Measurements from ENCODE around the gene NINJ2.

The NINJ2 gene

DNA sequence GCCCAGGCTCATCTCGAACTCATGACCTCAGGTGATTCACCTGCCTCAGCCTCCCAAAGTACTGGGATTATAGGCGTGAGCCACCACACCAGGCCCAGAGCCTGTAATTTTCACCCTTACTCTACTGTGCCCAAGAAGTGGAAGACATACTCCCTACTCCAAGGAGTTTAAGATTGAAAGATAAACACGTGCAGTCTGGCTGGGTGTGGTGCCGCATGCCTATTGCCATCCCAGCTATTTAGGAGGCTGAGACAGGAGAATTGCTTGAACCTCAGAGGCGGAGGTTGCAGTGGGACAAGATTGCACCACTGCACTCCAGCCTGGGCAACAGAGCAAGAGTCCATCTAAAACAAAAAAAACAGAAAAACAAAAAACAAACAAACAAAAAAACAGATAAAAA is 90.0 kb downstream of the NINJ2 start:
- Histone ChIP-seq H3K9me3 (ENCODE audit: insufficient read depth, low read length) (no peaks in the 10 kb centered on the region), H3K79me2 (ENCODE audit: low read length) (no peaks in the 10 kb centered on the region), H3K9ac (ENCODE audit: low read length) (no peak overlapping the region), H4K20me1 (ENCODE audit: insufficient read depth, low read length) (no peaks in the 10 kb centered on the region), H3K4me3 (ENCODE audit: low read length) (no peak overlapping the region), H3K4me1 (ENCODE audit: low read length) (peaks cover 27% of the 10 kb centered on the region), H3K27ac (ENCODE audit: low read length) (no peak overlapping the region), H3K4me2 (ENCODE audit: low read length) (no peak overlapping the region), H2AFZ (ENCODE audit: low read depth, low read length) (no peak overlapping the region), H3K36me3 (replicated peaks; ENCODE audit: low read depth, low read length) (no peaks in the 10 kb centered on the region), H3K27me3 (ENCODE audit: low read depth, low read length) (no peaks in the 10 kb centered on the region)
- TF ChIP-seq CTCF (IDR thresholded peaks at IDR 0.05; ENCODE audit: low read depth, low read length) (no peak), EZH2phosphoT487 (IDR thresholded peaks at IDR 0.05; ENCODE audit: low read depth) (no peak)

DNA sequence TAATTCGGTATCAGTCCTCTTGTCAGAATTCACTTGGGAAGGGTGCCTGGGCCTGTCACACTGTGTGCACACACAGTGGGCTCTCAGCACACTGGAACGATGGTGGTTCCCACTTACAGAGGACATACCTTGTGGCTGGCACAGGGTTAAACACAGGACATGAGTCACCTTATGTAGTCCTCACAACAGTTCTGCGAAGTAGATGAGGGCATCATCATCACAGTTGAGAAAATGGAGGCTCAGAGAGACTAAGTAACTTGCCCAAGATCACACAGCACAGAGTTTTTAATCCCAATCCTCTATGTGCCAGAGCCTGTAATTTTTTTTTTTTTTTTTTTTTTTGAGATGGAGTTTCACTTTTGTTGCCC is 90.7 kb downstream of the NINJ2 start:
- H3K4me1 ChIP-seq (ENCODE audit: low read length): peaks cover 20% of the 10 kb centered on the region
- H3K27ac ChIP-seq (ENCODE audit: low read length): no peak overlapping the region
- no peaks in the 10 kb centered on the region for H4K20me1 ChIP-seq (ENCODE audit: insufficient read depth, low read length)
- H3K9me3 ChIP-seq (ENCODE audit: insufficient read depth, low read length): no peaks in the 10 kb centered on the region
- no peak overlapping the region for H3K4me3 ChIP-seq (ENCODE audit: low read length)
- TF ChIP-seq CTCF (IDR thresholded peaks at IDR 0.05; ENCODE audit: low read depth, low read length) (no peak), EZH2phosphoT487 (IDR thresholded peaks at IDR 0.05; ENCODE audit: low read depth) (no peak)
- H3K4me2 ChIP-seq (ENCODE audit: low read length): no peak overlapping the region
- H3K27me3 ChIP-seq (ENCODE audit: low read depth, low read length): no peaks in the 10 kb centered on the region
- no peak overlapping the region for H3K9ac ChIP-seq (ENCODE audit: low read length)
- H3K36me3 ChIP-seq (replicated peaks; ENCODE audit: low read depth, low read length): no peaks in the 10 kb centered on the region
- H2AFZ ChIP-seq (ENCODE audit: low read depth, low read length): no peak overlapping the region
- H3K79me2 ChIP-seq (ENCODE audit: low read length): no peaks in the 10 kb centered on the region

DNA sequence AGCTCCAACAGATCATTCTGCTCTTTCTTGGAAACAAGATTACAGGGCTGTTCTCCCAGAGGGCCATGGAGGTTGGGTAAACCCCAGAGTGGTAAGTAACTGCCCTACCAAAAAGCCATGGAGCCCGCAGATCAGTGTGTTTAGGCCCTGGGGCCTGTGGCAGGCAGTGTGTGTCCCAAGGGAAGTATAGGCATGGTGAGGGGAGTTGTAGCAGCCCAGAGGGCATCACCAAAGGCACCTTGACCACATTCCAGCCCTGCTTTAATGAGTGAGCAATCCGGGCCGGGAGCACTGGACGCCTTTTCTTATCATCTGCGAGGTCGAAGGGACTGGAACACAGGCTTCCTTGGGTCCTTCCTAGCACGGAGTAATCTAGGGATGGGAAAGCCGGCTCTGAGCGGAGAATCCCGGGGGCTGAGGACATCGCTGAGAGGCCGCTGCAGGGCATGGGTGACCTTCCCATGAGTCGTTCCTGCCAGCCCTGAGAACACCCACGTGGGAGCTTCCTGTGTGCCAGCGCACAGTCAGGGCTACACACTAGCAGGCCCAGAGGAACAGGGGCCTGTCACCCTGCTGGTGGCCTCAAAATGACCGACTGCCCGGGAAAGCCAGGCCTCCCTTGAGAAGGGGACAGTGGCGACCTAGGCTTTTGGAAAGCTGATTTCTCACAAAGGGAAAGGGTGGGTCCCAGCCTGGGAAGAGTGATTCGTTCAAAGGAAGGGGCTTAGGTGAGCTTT is 91.3 kb downstream of the NINJ2 start:
- no peak overlapping the region for H2AFZ ChIP-seq (ENCODE audit: low read depth, low read length)
- no peaks in the 10 kb centered on the region for H3K79me2 ChIP-seq (ENCODE audit: low read length)
- H4K20me1 ChIP-seq (ENCODE audit: insufficient read depth, low read length): no peaks in the 10 kb centered on the region
- TF ChIP-seq CTCF (IDR thresholded peaks at IDR 0.05; ENCODE audit: low read depth, low read length) (no peak), EZH2phosphoT487 (IDR thresholded peaks at IDR 0.05; ENCODE audit: low read depth) (no peak)
- H3K36me3 ChIP-seq (replicated peaks; ENCODE audit: low read depth, low read length): no peaks in the 10 kb centered on the region
- no peak overlapping the region for H3K9ac ChIP-seq (ENCODE audit: low read length)
- H3K4me3 ChIP-seq (ENCODE audit: low read length): no peak overlapping the region
- no peak overlapping the region for H3K27ac ChIP-seq (ENCODE audit: low read length)
- no peak overlapping the region for H3K4me2 ChIP-seq (ENCODE audit: low read length)
- peaks cover 17% of the 10 kb centered on the region for H3K4me1 ChIP-seq (ENCODE audit: low read length)
- H3K9me3 ChIP-seq (ENCODE audit: insufficient read depth, low read length): no peaks in the 10 kb centered on the region
- no peaks in the 10 kb centered on the region for H3K27me3 ChIP-seq (ENCODE audit: low read depth, low read length)

- Histone ChIP-seq H3K79me2 (ENCODE audit: low read length) (no peaks in the 10 kb centered on the region), H3K36me3 (replicated peaks; ENCODE audit: low read depth, low read length) (no peaks in the 10 kb centered on the region), H3K27ac (ENCODE audit: low read length) (no peak overlapping the region), H3K27me3 (ENCODE audit: low read depth, low read length) (no peaks in the 10 kb centered on the region), H2AFZ (ENCODE audit: low read depth, low read length) (no peak overlapping the region), H3K9ac (ENCODE audit: low read length) (no peak overlapping the region), H4K20me1 (ENCODE audit: insufficient read depth, low read length) (no peaks in the 10 kb centered on the region), H3K4me2 (ENCODE audit: low read length) (no peak overlapping the region), H3K4me1 (ENCODE audit: low read length) (peaks cover 8% of the 10 kb centered on the region), H3K9me3 (ENCODE audit: insufficient read depth, low read length) (no peaks in the 10 kb centered on the region), H3K4me3 (ENCODE audit: low read length) (no peak overlapping the region)
- no peak for TF ChIP-seq CTCF (IDR thresholded peaks at IDR 0.05; ENCODE audit: low read depth, low read length)
- no peak for TF ChIP-seq EZH2phosphoT487 (IDR thresholded peaks at IDR 0.05; ENCODE audit: low read depth)
Measured at GRCh38 chr12:570921-571794, 92.1 kb downstream of the NINJ2 start.

All from OCI-LY3 (cell line).